GM21737 (cell line): ENCODE data around the gene SLC27A5.

ENCODE experiments used
- ATAC-seq: cut with Tn5 transposase; IDR thresholded peaks from one replicate; pipeline ENCODE4 v1.9.1; 2021; ENCODE audit warnings: mild to moderate bottlenecking, moderate library complexity; ENCODE audit not compliant: unreplicated experiment

SLC27A5 gene

GRCh38 chr19:58511353-58512208 is at the start of gene SLC27A5:
Gene SLC27A5, minus strand, starts transcription at chr19:58511992. Its CDS starts 37 bp downstream, at chr19:58511955.
- ATAC-seq = no peak

GRCh38 chr19:58560921-58561320 is 49.1 kb upstream of the SLC27A5 start:
- ATAC-seq = no peak

- no peak for ATAC-seq
These were observed 48.5 kb upstream of the SLC27A5 start for GRCh38 chr19:58560007-58560887.

GRCh38 chr19:58559275-58560006 is 47.6 kb upstream of the SLC27A5 start:
- no peak for ATAC-seq

- peak; percentile 55 for ATAC-seq
These were observed 47.0 kb upstream of the SLC27A5 start for GRCh38 chr19:58558623-58559274.

- ATAC-seq = peak; percentile 0
These were observed 46.4 kb upstream of the SLC27A5 start, which contains the start of gene UBE2M for GRCh38 chr19:58558066-58558622. Gene UBE2M, minus strand, starts transcription at chr19:58558611. Its CDS starts 230 bp downstream, at chr19:58558381.

- no peak for ATAC-seq
These were observed 45.7 kb upstream of the SLC27A5 start for GRCh38 chr19:58557221-58558065.

GRCh38 chr19:58556622-58557220 is 44.9 kb upstream of the SLC27A5 start:
- ATAC-seq = no peak

GRCh38 chr19:58555920-58556621 is 44.3 kb upstream of the SLC27A5 start:
- ATAC-seq = no peak

- no peak for ATAC-seq
These were observed 43.6 kb upstream of the SLC27A5 start for GRCh38 chr19:58555369-58555885.

GRCh38 chr19:58554494-58555368 is 42.9 kb upstream of the SLC27A5 start, which contains the start of gene CHMP2A:
Gene CHMP2A, minus strand, starts transcription at chr19:58555105. Its CDS starts 893 bp downstream, at chr19:58554212.
- ATAC-seq = peak; percentile 30

GRCh38 chr19:58553799-58554493 is 42.2 kb upstream of the SLC27A5 start:
- no peak for ATAC-seq

- no peak for ATAC-seq
These were observed 40.9 kb upstream of the SLC27A5 start for GRCh38 chr19:58552655-58553054.

- no peak for ATAC-seq
These were observed 40.0 kb upstream of the SLC27A5 start for GRCh38 chr19:58551577-58552471.

- no peak for ATAC-seq
These were observed 39.3 kb upstream of the SLC27A5 start for GRCh38 chr19:58551123-58551497.
